SK-N-SH (cell line): Measurements from ENCODE around the gene TRPM2. TPM values are rescaled to one million over a fixed set of nuclear protein-coding genes. Genes with fewer than 3 reads are reported as not detected.

ENCODE experiments used
- CTCF ChIA-PET: fragments of 300-600, 350-600 bp; formaldehyde crosslinking; extraction: SDS; loops from one replicate; lab custom pipeline; 2021; lab: Yijun Ruan, JAX
- POLR2A ChIA-PET: fragments of 350-600 bp; sonication (Branson Sonifier 250); formaldehyde crosslinking; extraction: SDS; loops from one replicate; lab custom pipeline; 2020; ENCODE audit warnings: antibody characterized with exemption, inconsistent platforms; lab: Yijun Ruan, JAX
- DNase-seq: peaks from one replicate; pipeline ENCODE4 v3.0.0; 2012
- H2AFZ ChIP-seq: fragments of 200-600 bp; sonication (generic); 2 replicates; pipeline ENCODE4 v1.8.1; 2016; ENCODE audit warnings: antibody characterized with exemption, mild to moderate bottlenecking, low read depth
- H3F3A ChIP-seq: fragments of 200-600 bp; sonication (generic); replicated peaks from 2 replicates; pipeline ENCODE3; 2016; ENCODE audit warnings: antibody characterized with exemption, mild to moderate bottlenecking; ENCODE audit not compliant: insufficient read depth
- H3K27ac ChIP-seq, 2 experiments: fragments of 200-500 bp in 1 of 2; fragments of 200-600 bp in 1 of 2; sonication (Bioruptor generic) in 1 of 2; sonication (generic), shearing (Covaris generic) in 1 of 2; 2 replicates each; pipeline versions ENCODE4 v1.5.1 to v1.6.1; 2014 to 2016; ENCODE audit warnings: low read depth in 2 of 2, inconsistent platforms in 1 of 2, low read length in 1 of 2, mild to moderate bottlenecking in 1 of 2, mixed read lengths in 1 of 2
- H3K27me3 ChIP-seq: fragments of 200-600 bp; sonication (generic), shearing (Covaris generic); 2 replicates; pipeline ENCODE4 v1.6.1; 2016; ENCODE audit warnings: mixed run types; ENCODE audit not compliant: insufficient read depth
- H3K36me3 ChIP-seq, 2 experiments: fragments of 200-500 bp in 1 of 2; fragments of 200-600 bp in 1 of 2; sonication (Bioruptor generic) in 1 of 2; sonication (generic) in 1 of 2; replicated peaks in 1 of 2; 2 replicates each; pipeline versions ENCODE3 to v1.5.1; 2014 to 2016; ENCODE audit warnings: low read length in 1 of 2, mild to moderate bottlenecking in 1 of 2; ENCODE audit not compliant: insufficient read depth in 2 of 2, control insufficient read depth in 1 of 2
- H3K4me1 ChIP-seq, 2 experiments: fragments of 200-500 bp in 1 of 2; fragments of 200-600 bp in 1 of 2; sonication (Bioruptor generic) in 1 of 2; sonication (generic), shearing (Covaris generic) in 1 of 2; 2 replicates each; pipeline versions ENCODE4 v1.5.1 to v1.6.1; 2014 to 2016; ENCODE audit warnings: low read depth in 1 of 2, low read length in 1 of 2, mixed run types in 1 of 2; ENCODE audit not compliant: insufficient read depth in 2 of 2, control insufficient read depth in 1 of 2
- H3K4me2 ChIP-seq: fragments of 200-600 bp; sonication (generic), shearing (Covaris generic); 2 replicates; pipeline ENCODE4 v1.6.1; 2017; ENCODE audit warnings: mixed run types
- H3K4me3 ChIP-seq, 2 experiments: fragments of 200-500 bp in 1 of 2; fragments of 200-600 bp in 1 of 2; sonication (Bioruptor generic) in 1 of 2; sonication (generic), shearing (Covaris generic) in 1 of 2; 2 replicates each; pipeline versions ENCODE4 v1.5.1 to v1.8.1; 2014 to 2016; ENCODE audit warnings: low read depth in 2 of 2, inconsistent platforms in 1 of 2, low read length in 1 of 2, mild to moderate bottlenecking in 1 of 2, mixed read lengths in 1 of 2, moderate library complexity in 1 of 2
- H3K79me2 ChIP-seq: fragments of 200-600 bp; sonication (generic); 2 replicates; pipeline ENCODE4 v1.8.1; 2017; ENCODE audit warnings: mild to moderate bottlenecking; ENCODE audit not compliant: insufficient read depth
- H3K9ac ChIP-seq: fragments of 200-600 bp; sonication (generic); 2 replicates; pipeline ENCODE4 v1.6.1; 2017; ENCODE audit warnings: mixed run types
- H3K9me2 ChIP-seq: fragments of 200-600 bp; sonication (generic); 2 replicates; pipeline ENCODE4 v1.6.1; 2017; ENCODE audit warnings: mixed run types
- H3K9me3 ChIP-seq: fragments of 200-600 bp; sonication (generic); 2 replicates; pipeline ENCODE4 v1.6.1; 2017; ENCODE audit warnings: mixed run types, mild to moderate bottlenecking, moderate library complexity
- H4K20me1 ChIP-seq: fragments of 200-600 bp; sonication (generic); 2 replicates; pipeline ENCODE4 v1.6.1; 2017; ENCODE audit warnings: mild to moderate bottlenecking, mixed run types; ENCODE audit not compliant: insufficient read depth
- CHD2 ChIP-seq: fragments of 150-350 bp; IDR thresholded peaks from 2 replicates; pipeline ENCODE4 v1.6.1; 2018; ENCODE audit warnings: low read length; ENCODE audit not compliant: partially characterized antibody
- CTCF ChIP-seq: fragments of 200-600 bp; sonication (generic); IDR thresholded peaks from 2 replicates; pipeline ENCODE4 v1.6.1; 2017; ENCODE audit warnings: antibody characterized with exemption, mild to moderate bottlenecking, moderate library complexity
- EP300 ChIP-seq, 2 experiments: IDR thresholded peaks; 2 replicates each; pipeline versions ENCODE4 v1.4.0 to v1.6.1; 2012; ENCODE audit warnings: borderline replicate concordance in 1 of 2, low read depth in 1 of 2, low read length in 1 of 2
- EZH2phosphoT487 ChIP-seq: fragments of 200-600 bp; sonication (generic); IDR thresholded peaks from 2 replicates; pipeline ENCODE4 v1.6.1; 2017; ENCODE audit warnings: low read depth, mixed run types, mild to moderate bottlenecking, antibody characterized with exemption, moderate library complexity, borderline replicate concordance
- FOSL2 ChIP-seq: IDR thresholded peaks from 2 replicates; pipeline ENCODE4 v1.4.0; 2012; ENCODE audit warnings: low read depth, mild to moderate bottlenecking, moderate library complexity, borderline replicate concordance
- FOXJ3 ChIP-seq: sonication (generic); formaldehyde crosslinking; IDR thresholded peaks from 2 replicates; pipeline ENCODE4 v1.5.1; 2020; ENCODE audit warnings: mild to moderate bottlenecking, missing genetic modification reagents
- GABPA ChIP-seq: IDR thresholded peaks from 2 replicates; pipeline ENCODE4 v1.4.0; 2012; ENCODE audit warnings: low read depth, mild to moderate bottlenecking
- JUND ChIP-seq: IDR thresholded peaks from 2 replicates; pipeline ENCODE4 v1.4.0; 2012
- MEF2A ChIP-seq: IDR thresholded peaks from 2 replicates; pipeline ENCODE4 v1.4.0; 2012; ENCODE audit warnings: low read depth, borderline replicate concordance
- NFIC ChIP-seq: IDR thresholded peaks from 2 replicates; pipeline ENCODE4 v1.4.0; 2012; ENCODE audit warnings: borderline replicate concordance
- POLR2AphosphoS5 ChIP-seq: IDR thresholded peaks from 2 replicates; pipeline ENCODE4 v1.6.1; 2012; ENCODE audit warnings: low read depth, low read length
- RCOR1 ChIP-seq: fragments of 150-350 bp; IDR thresholded peaks from 2 replicates; pipeline ENCODE4 v1.6.1; 2017; ENCODE audit warnings: antibody characterized with exemption, low read length
- RXRA ChIP-seq: IDR thresholded peaks from 2 replicates; pipeline ENCODE4 v1.4.0; 2012; ENCODE audit warnings: low read depth, mild to moderate bottlenecking, borderline replicate concordance
- SIN3A ChIP-seq: IDR thresholded peaks from 2 replicates; pipeline ENCODE4 v1.6.1; 2012; ENCODE audit warnings: low read depth, mild to moderate bottlenecking, low read length, moderate library complexity, borderline replicate concordance
- SMC3 ChIP-seq: IDR thresholded peaks from 2 replicates; pipeline ENCODE4 v1.6.1; 2012; ENCODE audit warnings: low read depth, low read length, improper control_type of control experiment
- TCF12 ChIP-seq: IDR thresholded peaks from 2 replicates; pipeline ENCODE4 v1.4.0; 2012
- TEAD4 ChIP-seq: IDR thresholded peaks from 2 replicates; pipeline ENCODE4 v1.4.0; 2012; ENCODE audit warnings: mild to moderate bottlenecking, borderline replicate concordance; ENCODE audit not compliant: insufficient read depth
- USF1 ChIP-seq: IDR thresholded peaks from 2 replicates; pipeline ENCODE4 v1.4.0; 2012; ENCODE audit warnings: low read depth, borderline replicate concordance
- WGBS: methylation state at CpG from one replicate; pipeline ENCODE4 v1.1.6; 2017; ENCODE audit warnings: low lambda C conversion rate; 5-methylcytosine and 5-hydroxymethylcytosine counted together
- polyA plus RNA-seq, 3 experiments: library from polyadenylated mRNA; depleted of rRNA; stranded (reverse); fragments of >200 nt; gene quantifications; 2 replicates each; pipeline ENCODE4 v1.2.3, GENCODE V29; 2012
- TF ChIP-seq, protein P1 (sequence below): fragments of 150-350 bp; IDR thresholded peaks from 2 replicates; pipeline ENCODE4 v1.6.1; 2017; ENCODE audit warnings: antibody characterized with exemption, low read length, low read depth, borderline replicate concordance
- TF ChIP-seq, protein P2 (sequence below): IDR thresholded peaks from 2 replicates; pipeline ENCODE4 v1.4.0; 2012; ENCODE audit warnings: low read depth, borderline replicate concordance

The TRPM2 gene
- polyA plus RNA-seq, 1 of the 3 experiments (the other 2 are of a cell fraction): not detected

DNA sequence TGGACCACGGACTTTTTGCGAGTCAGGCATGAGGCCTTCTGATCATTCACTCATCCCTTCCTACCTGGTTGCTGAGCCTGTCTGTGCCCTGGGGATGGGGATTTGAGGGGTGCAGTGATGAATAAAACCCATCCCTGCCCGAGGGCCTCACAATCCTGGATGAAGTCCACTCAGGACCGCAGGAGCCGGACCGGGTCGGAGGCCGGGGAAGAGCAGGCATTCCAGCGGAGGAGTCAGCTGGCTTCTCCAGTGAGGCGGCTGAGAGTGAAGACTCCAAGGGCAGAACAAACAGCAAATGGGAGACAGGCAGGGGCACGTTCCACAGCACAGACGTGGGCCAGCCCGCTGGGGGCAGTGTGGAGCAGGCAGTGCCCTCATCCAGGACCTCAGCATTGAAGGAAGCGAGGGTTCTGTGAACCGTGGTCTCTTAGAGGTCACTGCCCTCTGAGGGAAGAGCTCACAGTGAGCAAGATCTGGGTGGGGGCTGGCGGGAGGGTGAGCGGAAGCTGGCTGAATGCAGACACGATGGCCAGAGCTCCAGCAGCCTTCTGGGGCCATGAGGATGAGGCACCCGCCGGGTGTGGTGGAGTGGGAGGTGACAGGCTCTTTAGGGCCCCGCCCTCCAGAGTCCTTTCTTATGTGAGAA lies 91.0 kb downstream of the TRPM2 start:
- CTCF ChIA-PET: interaction anchor here (1.9 kb wide), 1 partner anchor 18 kb away, joined by 6 read pairs; no protein-coding TSS in a partner anchor
- TF ChIP-seq SMC3: no peak
- peak; percentile 30 for TF ChIP-seq CTCF
- no peak for TF ChIP-seq RCOR1
- H3K4me3 ChIP-seq: no peak overlapping the region

GRCh38 chr21:44445145-44445812 lies 91.9 kb downstream of the TRPM2 start:
- no peaks in the 10 kb centered on the region for H3K79me2 ChIP-seq
- no peaks in the 10 kb centered on the region for H3K9me2 ChIP-seq
- no peaks in the 10 kb centered on the region for H4K20me1 ChIP-seq
- no peak overlapping the region for H3K4me3 ChIP-seq
- TF ChIP-seq NFIC (no peak), MEF2A (no peak), JUND (no peak), SMC3 (no peak), TCF12 (no peak), POLR2AphosphoS5 (no peak), EZH2phosphoT487 (no peak), FOSL2 (no peak), CHD2 (no peak), USF1 (no peak), TEAD4 (no peak), SIN3A (no peak), RXRA (no peak), FOXJ3 (CRISPR knock-in tag) (no peak), GABPA (no peak), EP300 (IDR thresholded peaks at IDR 0.05; ENCODE audit: borderline replicate concordance in 1 of 2, low read depth in 1 of 2, low read length in 1 of 2) (no peak)
- TF ChIP-seq, protein P1, sequence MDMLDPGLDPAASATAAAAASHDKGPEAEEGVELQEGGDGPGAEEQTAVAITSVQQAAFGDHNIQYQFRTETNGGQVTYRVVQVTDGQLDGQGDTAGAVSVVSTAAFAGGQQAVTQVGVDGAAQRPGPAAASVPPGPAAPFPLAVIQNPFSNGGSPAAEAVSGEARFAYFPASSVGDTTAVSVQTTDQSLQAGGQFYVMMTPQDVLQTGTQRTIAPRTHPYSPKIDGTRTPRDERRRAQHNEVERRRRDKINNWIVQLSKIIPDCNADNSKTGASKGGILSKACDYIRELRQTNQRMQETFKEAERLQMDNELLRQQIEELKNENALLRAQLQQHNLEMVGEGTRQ: no peak
- TF ChIP-seq, protein P2, sequence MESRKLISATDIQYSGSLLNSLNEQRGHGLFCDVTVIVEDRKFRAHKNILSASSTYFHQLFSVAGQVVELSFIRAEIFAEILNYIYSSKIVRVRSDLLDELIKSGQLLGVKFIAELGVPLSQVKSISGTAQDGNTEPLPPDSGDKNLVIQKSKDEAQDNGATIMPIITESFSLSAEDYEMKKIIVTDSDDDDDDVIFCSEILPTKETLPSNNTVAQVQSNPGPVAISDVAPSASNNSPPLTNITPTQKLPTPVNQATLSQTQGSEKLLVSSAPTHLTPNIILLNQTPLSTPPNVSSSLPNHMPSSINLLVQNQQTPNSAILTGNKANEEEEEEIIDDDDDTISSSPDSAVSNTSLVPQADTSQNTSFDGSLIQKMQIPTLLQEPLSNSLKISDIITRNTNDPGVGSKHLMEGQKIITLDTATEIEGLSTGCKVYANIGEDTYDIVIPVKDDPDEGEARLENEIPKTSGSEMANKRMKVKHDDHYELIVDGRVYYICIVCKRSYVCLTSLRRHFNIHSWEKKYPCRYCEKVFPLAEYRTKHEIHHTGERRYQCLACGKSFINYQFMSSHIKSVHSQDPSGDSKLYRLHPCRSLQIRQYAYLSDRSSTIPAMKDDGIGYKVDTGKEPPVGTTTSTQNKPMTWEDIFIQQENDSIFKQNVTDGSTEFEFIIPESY: no peak
- TF ChIP-seq, all 33 proteins: peak for 0
- H3K4me1 ChIP-seq: peaks cover 0 to 29% of the 10 kb centered on the region in 2 experiments; a peak in 1 of 4 replicates
- no peak overlapping the region for H2AFZ ChIP-seq
- ChIA-PET POLR2A (no interaction called here), CTCF (no interaction called here)
- H3F3A ChIP-seq: no peaks in the 10 kb centered on the region
- no peak overlapping the region for H3K4me2 ChIP-seq
- no peak overlapping the region for H3K27ac ChIP-seq
- H3K9ac ChIP-seq: no peak overlapping the region
- H3K27me3 ChIP-seq: peaks cover 8% of the 10 kb centered on the region; the same call in 1 of the 2 replicates
- DNase-seq: no peak
- H3K9me3 ChIP-seq: no peaks in the 10 kb centered on the region
- 74% methylated on average over 19 of the region's 19 CpGs for WGBS
- no peaks in the 10 kb centered on the region for H3K36me3 ChIP-seq

More for the DNA sequence above, 91.0 kb downstream of the TRPM2 start:
- Histone ChIP-seq H3K27me3 (peaks cover 5% of the 10 kb centered on the region; the same call in 1 of the 2 replicates), H3K36me3 (no peaks in the 10 kb centered on the region), H3K4me1 (peaks cover 0 to 25% of the 10 kb centered on the region in 2 experiments; a peak in 1 of 4 replicates), H3K9me2 (no peaks in the 10 kb centered on the region), H3K27ac (no peak overlapping the region), H3K79me2 (no peaks in the 10 kb centered on the region), H3K4me2 (no peak overlapping the region), H3K9me3 (no peaks in the 10 kb centered on the region), H3F3A (no peaks in the 10 kb centered on the region), H2AFZ (no peak overlapping the region), H4K20me1 (no peaks in the 10 kb centered on the region), H3K9ac (no peak overlapping the region)
- WGBS: 70% methylated on average over 12 of the region's 21 CpGs
- POLR2A ChIA-PET: no interaction called here
- no peak for DNase-seq
